Neural cell (in vitro differentiated cells): ENCODE results near the gene PTPRD. TPM values are rescaled to one million over a fixed set of nuclear protein-coding genes. Genes with fewer than 3 reads are reported as not detected.

ENCODE experiments used
- H2AFZ ChIP-seq: fragments of 200-600, 300-800 bp; sonication (generic), shearing (Covaris generic); 2 replicates; pipeline ENCODE4 v1.6.0; 2014; ENCODE audit warnings: low read depth, mild to moderate bottlenecking, antibody characterized with exemption, low read length, moderate library complexity
- H3F3A ChIP-seq: fragments of 200-600 bp; shearing (Covaris generic); 2 replicates; pipeline ENCODE4 v1.6.1; 2016; ENCODE audit warnings: mild to moderate bottlenecking, moderate library complexity, mixed read lengths, antibody characterized with exemption, low read length; ENCODE audit not compliant: insufficient read depth, poor library complexity, severe bottlenecking
- H3K27ac ChIP-seq: fragments of 200-600, 300-800 bp; sonication (generic), shearing (Covaris generic); 2 replicates; pipeline ENCODE4 v1.5.1; 2014; ENCODE audit warnings: mild to moderate bottlenecking, low read length, moderate library complexity
- H3K27me3 ChIP-seq: fragments of 300-800, 200-600 bp; sonication (generic), shearing (Covaris generic); 2 replicates; pipeline ENCODE4 v1.6.0; 2014; ENCODE audit warnings: mild to moderate bottlenecking, low read depth, low read length, moderate library complexity; ENCODE audit not compliant: insufficient read depth
- H3K36me3 ChIP-seq: fragments of 300-800, 200-600 bp; sonication (generic), shearing (Covaris generic); 2 replicates; pipeline ENCODE4 v1.5.1; 2014; ENCODE audit warnings: mild to moderate bottlenecking, antibody characterized with exemption, low read length, moderate library complexity; ENCODE audit not compliant: insufficient read depth
- H3K4me2 ChIP-seq: fragments of 300-800, 200-600 bp; sonication (generic), shearing (Covaris generic); 2 replicates; pipeline ENCODE4 v1.6.0; 2014; ENCODE audit warnings: mild to moderate bottlenecking, low read length
- H3K4me3 ChIP-seq: fragments of 300-800, 200-600 bp; sonication (generic), shearing (Covaris generic); 2 replicates; pipeline ENCODE4 v1.5.1; 2014; ENCODE audit warnings: mild to moderate bottlenecking, low read length, moderate library complexity
- H3K79me2 ChIP-seq: fragments of 200-600 bp; shearing (Covaris generic); replicated peaks from 2 replicates; pipeline ENCODE4 v1.6.0; 2014; ENCODE audit warnings: mild to moderate bottlenecking, low read length, moderate library complexity; ENCODE audit not compliant: insufficient read depth
- H3K9ac ChIP-seq: fragments of 300-800, 200-600 bp; sonication (generic), shearing (Covaris generic); 2 replicates; pipeline ENCODE4 v1.6.1; 2016; ENCODE audit warnings: mild to moderate bottlenecking, low read length, mixed read lengths
- H3K9me2 ChIP-seq: fragments of 200-600 bp; shearing (Covaris generic); 2 replicates; pipeline ENCODE4 v1.6.1; 2016; ENCODE audit warnings: mild to moderate bottlenecking, low read length, mixed read lengths; ENCODE audit not compliant: insufficient read depth
- H3K9me3 ChIP-seq: fragments of 200-600, 300-800 bp; sonication (generic), shearing (Covaris generic); 2 replicates; pipeline ENCODE4 v1.6.1; 2016; ENCODE audit warnings: mild to moderate bottlenecking, mixed run types, low read length, moderate library complexity, mixed read lengths
- H4K20me1 ChIP-seq: fragments of 200-600 bp; shearing (Covaris generic); 2 replicates; pipeline ENCODE4 v1.6.1; 2016; ENCODE audit warnings: mild to moderate bottlenecking, mixed run types; ENCODE audit not compliant: insufficient read depth
- EP300 ChIP-seq: fragments of 450-650 bp; conservative IDR thresholded peaks from 2 replicates; pipeline ENCODE4 v1.6.1; 2014; ENCODE audit warnings: antibody characterized with exemption, mild to moderate bottlenecking, moderate library complexity; ENCODE audit not compliant: poor library complexity, severe bottlenecking
- EZH2 ChIP-seq: fragments of 200-600, 300-800 bp; shearing (Covaris generic), sonication (generic); IDR thresholded peaks from 2 replicates; pipeline ENCODE4 v1.6.1; 2014; ENCODE audit warnings: antibody characterized with exemption, low read length, borderline replicate concordance, mild to moderate bottlenecking; ENCODE audit not compliant: insufficient read depth, poor library complexity, severe bottlenecking
- MXI1 ChIP-seq: fragments of 450-650 bp; conservative IDR thresholded peaks from 2 replicates; pipeline ENCODE4 v1.6.1; 2014; ENCODE audit warnings: antibody characterized with exemption, mild to moderate bottlenecking; ENCODE audit not compliant: poor library complexity, severe bottlenecking
- POLR2AphosphoS5 ChIP-seq: IDR thresholded peaks from 2 replicates; pipeline ENCODE4 v1.6.1; 2012
- RAD21 ChIP-seq: fragments of 450-650 bp; conservative IDR thresholded peaks from 2 replicates; pipeline ENCODE4 v1.6.1; 2014; ENCODE audit warnings: antibody characterized with exemption, mild to moderate bottlenecking, moderate library complexity
- REST ChIP-seq: IDR thresholded peaks from 2 replicates; pipeline ENCODE4 v1.6.1; 2012; ENCODE audit warnings: borderline replicate concordance
- SMC3 ChIP-seq: fragments of 450-650 bp; conservative IDR thresholded peaks from 2 replicates; pipeline ENCODE4 v1.6.1; 2014; ENCODE audit warnings: antibody characterized with exemption, mild to moderate bottlenecking, moderate library complexity; ENCODE audit not compliant: poor library complexity
- TAF1 ChIP-seq: IDR thresholded peaks from 2 replicates; pipeline ENCODE4 v1.6.1; 2012; ENCODE audit warnings: low read depth
- polyA plus RNA-seq: library from polyadenylated mRNA; depleted of rRNA; stranded (reverse); fragments of >200 nt; gene quantifications from 2 replicates; pipeline ENCODE4 v1.2.3, GENCODE V29; 2014
- TF ChIP-seq, protein P1 (sequence below): fragments of 450-650 bp; IDR thresholded peaks from 2 replicates; pipeline ENCODE4 v1.5.1; 2014; ENCODE audit warnings: antibody characterized with exemption, mild to moderate bottlenecking, moderate library complexity; ENCODE audit not compliant: poor library complexity, severe bottlenecking

Gene PTPRD
- polyA plus RNA-seq, 1 donor from 2014 or later = 143 TPM

DNA sequence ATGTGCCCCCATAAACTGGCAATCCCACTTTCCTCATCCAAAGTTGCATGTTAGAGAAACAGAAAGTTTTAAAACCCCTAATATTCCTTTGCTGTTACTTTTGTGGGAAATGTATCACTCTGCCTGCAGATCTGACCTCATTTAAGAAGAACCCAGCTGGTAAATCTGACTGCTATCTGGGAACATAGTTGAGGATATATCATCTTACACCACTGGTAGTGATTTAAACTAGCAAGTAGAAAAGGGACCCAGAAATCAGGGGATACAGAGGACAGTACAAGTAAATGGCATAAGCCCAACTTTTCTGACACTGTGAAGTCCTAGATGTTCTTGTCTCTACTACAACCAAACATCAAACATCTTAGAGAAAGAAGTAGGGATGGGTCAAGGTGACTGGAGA is 1752.7 kb downstream of the PTPRD start:
- Histone ChIP-seq H3F3A (peaks cover 5% of the 10 kb centered on the region), H3K4me2 (no peak overlapping the region), H4K20me1 (no peaks in the 10 kb centered on the region), H3K27ac (no peak overlapping the region), H3K9me2 (no peaks in the 10 kb centered on the region), H3K9me3 (no peaks in the 10 kb centered on the region), H3K9ac (no peak overlapping the region), H3K27me3 (no peaks in the 10 kb centered on the region), H3K36me3 (no peaks in the 10 kb centered on the region), H3K79me2 (peaks cover 31% of the 10 kb centered on the region), H2AFZ (no peak overlapping the region), H3K4me3 (peak overlapping the region; percentile 83)
- TF ChIP-seq SMC3 (no peak), RAD21 (no peak), POLR2AphosphoS5 (no peak), EZH2 (no peak), EP300 (no peak), TAF1 (no peak), MXI1 (no peak), REST (no peak)
- TF ChIP-seq, protein P1, sequence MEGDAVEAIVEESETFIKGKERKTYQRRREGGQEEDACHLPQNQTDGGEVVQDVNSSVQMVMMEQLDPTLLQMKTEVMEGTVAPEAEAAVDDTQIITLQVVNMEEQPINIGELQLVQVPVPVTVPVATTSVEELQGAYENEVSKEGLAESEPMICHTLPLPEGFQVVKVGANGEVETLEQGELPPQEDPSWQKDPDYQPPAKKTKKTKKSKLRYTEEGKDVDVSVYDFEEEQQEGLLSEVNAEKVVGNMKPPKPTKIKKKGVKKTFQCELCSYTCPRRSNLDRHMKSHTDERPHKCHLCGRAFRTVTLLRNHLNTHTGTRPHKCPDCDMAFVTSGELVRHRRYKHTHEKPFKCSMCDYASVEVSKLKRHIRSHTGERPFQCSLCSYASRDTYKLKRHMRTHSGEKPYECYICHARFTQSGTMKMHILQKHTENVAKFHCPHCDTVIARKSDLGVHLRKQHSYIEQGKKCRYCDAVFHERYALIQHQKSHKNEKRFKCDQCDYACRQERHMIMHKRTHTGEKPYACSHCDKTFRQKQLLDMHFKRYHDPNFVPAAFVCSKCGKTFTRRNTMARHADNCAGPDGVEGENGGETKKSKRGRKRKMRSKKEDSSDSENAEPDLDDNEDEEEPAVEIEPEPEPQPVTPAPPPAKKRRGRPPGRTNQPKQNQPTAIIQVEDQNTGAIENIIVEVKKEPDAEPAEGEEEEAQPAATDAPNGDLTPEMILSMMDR = no peak

DNA sequence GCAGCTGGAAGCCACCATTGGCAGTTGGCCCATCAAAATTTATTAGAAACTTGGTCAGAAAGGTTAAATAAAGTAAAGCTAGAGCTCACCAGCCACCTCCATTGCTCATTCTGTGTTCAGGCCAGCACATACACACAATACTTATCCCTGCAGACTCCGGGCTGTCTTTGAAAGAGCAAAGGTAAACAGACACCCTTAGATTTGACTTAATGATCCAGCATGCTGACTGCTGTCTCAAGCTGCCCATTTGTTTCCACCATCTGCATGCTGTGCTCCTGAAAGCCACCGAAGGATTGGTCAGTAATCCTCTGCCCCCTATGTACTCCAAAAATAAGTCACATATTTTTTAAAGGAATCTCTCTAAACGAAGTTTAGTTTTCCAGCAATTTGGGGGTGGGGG is 1753.4 kb downstream of the PTPRD start:
- H3K9me3 ChIP-seq = no peaks in the 10 kb centered on the region
- peak overlapping the region; percentile 86 for H3K27ac ChIP-seq
- peaks cover 5% of the 10 kb centered on the region for H3F3A ChIP-seq
- H3K27me3 ChIP-seq = no peaks in the 10 kb centered on the region
- H4K20me1 ChIP-seq = no peaks in the 10 kb centered on the region
- TF ChIP-seq, protein P1 = no peak
- TF ChIP-seq EP300 (no peak), SMC3 (no peak)
- no peak overlapping the region for H2AFZ ChIP-seq
- no peaks in the 10 kb centered on the region for H3K36me3 ChIP-seq
- peak overlapping the region; percentile 57 for H3K4me2 ChIP-seq
- H3K4me3 ChIP-seq = peak overlapping the region; percentile 83
- peak overlapping the region; percentile 91 for H3K9ac ChIP-seq
- H3K9me2 ChIP-seq = no peaks in the 10 kb centered on the region
- peaks cover 37% of the 10 kb centered on the region for H3K79me2 ChIP-seq
